Activated CD4-positive, alpha-beta memory T cell treated with anti-CD3 and anti-CD28 coated beads, Interleukin-2, amount 10 ng/mL, durations not matched to agents 7 days and 5 days (primary cell): ENCODE measurements around the gene EPHB1. TPM values are rescaled to one million over a fixed set of nuclear protein-coding genes. Genes with fewer than 3 reads are reported as not detected.

ENCODE experiments used
- CTCF ChIA-PET: fragments of 350-600 bp; sonication (Branson Sonifier 250); formaldehyde crosslinking; loops from one replicate; lab custom pipeline; 2021; ENCODE audit warnings: antibody characterized with exemption, inconsistent platforms; lab: Charles Lee
- POLR2A ChIA-PET: fragments of 350-600 bp; sonication (Branson Sonifier 250); formaldehyde crosslinking; loops from one replicate; lab custom pipeline; 2021; ENCODE audit warnings: antibody characterized with exemption; lab: Charles Lee
- DNase-seq: peaks from one replicate; pipeline ENCODE4 v3.0.0-alpha.2; 2020
- H3K27ac Mint-ChIP-seq: one replicate; pipeline ENCODE4 v1.8.0; 2021; ENCODE audit warnings: mild to moderate bottlenecking, mixed read lengths
- H3K27me3 Mint-ChIP-seq: one replicate; pipeline ENCODE4 v1.8.0; 2021; ENCODE audit warnings: mixed read lengths
- H3K36me3 Mint-ChIP-seq: one replicate; pipeline ENCODE4 v1.8.0; 2021; ENCODE audit warnings: low read depth, mixed read lengths
- H3K4me1 Mint-ChIP-seq: one replicate; pipeline ENCODE4 v1.8.0; 2021; ENCODE audit warnings: mixed read lengths
- H3K4me3 Mint-ChIP-seq: one replicate; pipeline ENCODE4 v1.8.0; 2021; ENCODE audit warnings: mild to moderate bottlenecking, mixed read lengths
- H3K9me3 Mint-ChIP-seq: one replicate; pipeline ENCODE4 v1.8.0; 2021; ENCODE audit warnings: mixed read lengths
- total RNA-seq, 2 experiments: library from RNA; stranded (reverse); gene quantifications; one replicate each; pipeline ENCODE4 v1.2.3, GENCODE V29; 2021

EPHB1 gene
- total RNA-seq, 2 experiments from 2014 or later = 0.80 to 1.2 TPM

DNA sequence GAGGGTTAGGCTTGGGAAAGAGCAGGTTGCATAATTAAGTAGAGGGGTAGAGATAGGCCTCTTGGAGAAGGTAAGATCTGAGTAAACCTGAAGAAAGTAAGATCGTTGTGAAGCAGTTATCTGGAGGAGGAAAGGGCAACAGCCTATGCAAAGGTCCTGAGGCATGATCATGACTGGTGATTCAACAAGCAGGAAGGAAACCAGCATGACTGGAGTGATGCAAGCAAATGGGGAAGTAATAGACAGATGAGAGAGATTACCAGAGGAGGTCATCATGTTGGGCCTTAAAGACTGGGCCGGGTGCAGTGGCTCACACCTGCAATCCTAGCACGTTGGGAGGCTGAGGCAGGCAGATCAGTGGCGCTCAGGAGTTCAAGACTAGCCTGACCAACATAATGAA, 360.2 kb downstream of the EPHB1 start:
- H3K4me3 Mint-ChIP-seq = no peak overlapping the region
- no peaks in the 10 kb centered on the region for H3K36me3 Mint-ChIP-seq
- H3K27me3 Mint-ChIP-seq = no peaks in the 10 kb centered on the region
- no peak overlapping the region for H3K27ac Mint-ChIP-seq
- H3K9me3 Mint-ChIP-seq = no peaks in the 10 kb centered on the region
- ChIA-PET CTCF (no interaction called here), POLR2A (no interaction called here)
- H3K4me1 Mint-ChIP-seq = no peaks in the 10 kb centered on the region
- DNase-seq = no peak

DNA sequence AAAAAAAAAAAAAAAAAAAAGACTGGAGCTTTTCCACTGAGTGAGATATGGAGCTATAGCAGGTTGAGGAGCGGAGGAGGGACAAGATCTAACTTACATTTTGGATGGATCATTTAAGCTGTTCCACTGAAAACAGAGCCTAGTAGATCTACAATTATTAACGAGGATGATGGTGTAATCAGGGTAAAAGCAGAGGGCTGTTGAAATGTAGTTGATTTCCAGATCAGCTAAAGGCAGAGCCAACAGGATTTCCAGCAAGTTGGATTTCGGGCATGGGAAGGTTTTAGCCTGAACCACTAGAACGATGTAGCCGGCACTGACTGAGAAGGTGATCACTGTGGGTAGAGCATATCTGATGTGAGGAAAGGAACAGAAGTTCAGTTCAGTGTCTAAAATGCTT, 360.7 kb downstream of the EPHB1 start:
- ChIA-PET POLR2A (no interaction called here), CTCF (no interaction called here)
- no peak overlapping the region for H3K4me3 Mint-ChIP-seq
- no peaks in the 10 kb centered on the region for H3K4me1 Mint-ChIP-seq
- H3K27ac Mint-ChIP-seq = no peak overlapping the region
- H3K27me3 Mint-ChIP-seq = no peaks in the 10 kb centered on the region
- H3K36me3 Mint-ChIP-seq = no peaks in the 10 kb centered on the region
- DNase-seq = no peak
- no peaks in the 10 kb centered on the region for H3K9me3 Mint-ChIP-seq

DNA sequence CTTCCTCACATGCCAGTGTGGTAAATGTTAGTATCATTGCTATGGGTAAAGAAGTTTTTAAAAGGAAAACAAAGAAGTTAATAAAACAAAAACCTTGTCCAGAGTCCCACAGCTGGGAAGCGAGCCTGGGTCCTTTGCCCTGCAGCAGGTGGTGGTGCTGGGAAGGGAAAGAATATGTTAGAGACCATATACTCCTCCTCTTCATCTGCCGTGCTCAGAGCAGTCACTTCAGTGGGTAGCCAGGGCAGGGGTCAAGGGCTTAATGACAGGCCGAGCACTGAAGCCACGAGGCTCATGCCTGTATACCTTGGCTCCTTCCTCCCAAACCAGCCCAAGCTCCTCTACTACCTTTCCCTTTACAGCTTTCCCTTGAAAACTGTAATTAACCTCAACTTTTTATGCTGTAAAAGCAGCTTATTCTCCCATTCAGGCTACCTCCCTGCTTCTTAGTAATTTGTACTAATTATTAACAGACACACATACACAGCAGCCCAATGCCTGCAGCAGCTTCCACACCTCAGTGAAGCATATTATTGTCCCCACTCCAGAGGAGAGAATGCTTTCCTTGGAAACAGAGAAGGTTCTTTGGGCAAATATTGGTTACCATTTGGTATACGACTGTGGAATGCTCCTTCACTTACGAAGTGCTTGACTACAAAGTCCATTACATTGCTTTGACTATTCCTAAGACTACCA, 362.1 kb downstream of the EPHB1 start:
- no peaks in the 10 kb centered on the region for H3K9me3 Mint-ChIP-seq
- ChIA-PET CTCF (no interaction called here), POLR2A (no interaction called here)
- H3K27ac Mint-ChIP-seq = no peak overlapping the region
- DNase-seq = no peak
- H3K36me3 Mint-ChIP-seq = no peaks in the 10 kb centered on the region
- H3K27me3 Mint-ChIP-seq = no peaks in the 10 kb centered on the region
- H3K4me3 Mint-ChIP-seq = no peak overlapping the region
- no peaks in the 10 kb centered on the region for H3K4me1 Mint-ChIP-seq

DNA sequence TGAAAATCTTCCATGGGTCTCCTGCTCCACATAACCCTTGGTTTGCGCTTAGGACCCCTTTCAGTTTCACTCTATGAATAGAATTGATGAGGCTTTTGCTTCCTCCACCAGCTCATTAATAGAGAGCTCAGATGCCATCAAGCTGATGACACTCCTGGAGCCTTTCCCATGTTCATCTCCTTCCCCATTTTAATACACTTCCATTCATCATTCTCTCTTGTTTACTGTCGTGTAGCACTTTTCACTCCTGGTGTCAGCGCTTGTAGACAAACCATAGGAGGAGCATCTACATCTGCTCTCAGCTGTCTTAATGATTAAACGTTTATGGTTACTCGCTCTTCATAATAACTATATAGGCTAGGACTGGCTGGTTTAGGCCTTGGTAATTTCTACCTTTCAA, 363.5 kb downstream of the EPHB1 start:
- DNase-seq = no peak
- POLR2A ChIA-PET = no interaction called here
- Mint-ChIP-seq H3K4me1 (no peaks in the 10 kb centered on the region), H3K36me3 (no peaks in the 10 kb centered on the region), H3K9me3 (no peaks in the 10 kb centered on the region), H3K27ac (no peak overlapping the region), H3K4me3 (no peak overlapping the region), H3K27me3 (no peaks in the 10 kb centered on the region)
- CTCF ChIA-PET = no interaction called here

DNA sequence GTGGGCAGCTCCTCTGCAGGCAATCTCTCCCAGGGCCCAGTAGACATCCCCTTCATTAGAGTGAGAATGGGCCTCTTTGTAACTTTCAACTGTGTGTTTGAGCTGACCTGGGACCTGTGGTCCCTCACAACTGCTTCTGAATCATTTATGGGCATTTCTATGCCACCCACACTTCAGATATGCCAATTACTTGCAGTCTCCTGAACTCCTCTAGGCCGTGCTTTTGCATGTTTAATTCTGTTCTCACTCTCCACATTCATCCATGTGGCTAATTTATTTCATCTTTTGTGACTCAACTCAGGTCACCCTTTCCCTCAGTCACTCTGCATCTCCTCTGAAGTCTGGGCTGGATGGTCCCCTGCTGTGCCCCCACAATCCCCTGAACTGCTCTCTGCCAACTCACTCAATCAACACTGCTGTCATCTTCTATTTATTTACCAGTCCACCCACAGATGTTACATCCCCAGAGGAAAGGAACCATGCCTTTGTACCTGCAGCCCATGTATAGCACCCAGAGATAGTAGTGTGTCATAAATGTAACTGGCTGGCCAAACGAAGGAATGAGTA, 364.7 kb downstream of the EPHB1 start:
- no peak for DNase-seq
- Mint-ChIP-seq H3K4me1 (no peaks in the 10 kb centered on the region), H3K4me3 (no peak overlapping the region), H3K27ac (no peak overlapping the region), H3K9me3 (no peaks in the 10 kb centered on the region), H3K27me3 (no peaks in the 10 kb centered on the region), H3K36me3 (no peaks in the 10 kb centered on the region)
- POLR2A ChIA-PET = no interaction called here
- CTCF ChIA-PET = no interaction called here

DNA sequence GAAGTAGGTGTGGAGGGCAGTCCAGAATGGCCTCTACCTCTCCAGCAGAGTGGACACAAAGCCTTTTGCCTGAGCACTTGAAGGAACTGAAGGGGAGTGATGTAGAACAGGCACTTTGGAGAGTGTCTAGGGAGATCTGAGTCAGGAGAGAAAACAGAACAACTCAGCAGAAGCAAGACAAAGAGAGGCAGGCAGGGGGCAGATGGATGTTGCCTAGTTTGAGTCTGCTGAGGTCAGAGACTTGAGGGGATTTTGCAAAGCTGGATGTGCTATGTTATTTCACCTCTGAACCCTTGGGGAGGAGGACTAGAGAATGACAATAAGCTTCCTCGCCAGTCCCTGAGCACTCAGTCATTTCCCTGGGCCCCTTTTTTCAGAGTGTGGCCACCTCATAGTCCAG, 366.4 kb downstream of the EPHB1 start:
- H3K36me3 Mint-ChIP-seq = no peaks in the 10 kb centered on the region
- no peak overlapping the region for H3K4me3 Mint-ChIP-seq
- H3K27me3 Mint-ChIP-seq = no peaks in the 10 kb centered on the region
- POLR2A ChIA-PET = no interaction called here
- no peak overlapping the region for H3K27ac Mint-ChIP-seq
- no peaks in the 10 kb centered on the region for H3K9me3 Mint-ChIP-seq
- CTCF ChIA-PET = no interaction called here
- H3K4me1 Mint-ChIP-seq = no peaks in the 10 kb centered on the region
- DNase-seq = no peak

DNA sequence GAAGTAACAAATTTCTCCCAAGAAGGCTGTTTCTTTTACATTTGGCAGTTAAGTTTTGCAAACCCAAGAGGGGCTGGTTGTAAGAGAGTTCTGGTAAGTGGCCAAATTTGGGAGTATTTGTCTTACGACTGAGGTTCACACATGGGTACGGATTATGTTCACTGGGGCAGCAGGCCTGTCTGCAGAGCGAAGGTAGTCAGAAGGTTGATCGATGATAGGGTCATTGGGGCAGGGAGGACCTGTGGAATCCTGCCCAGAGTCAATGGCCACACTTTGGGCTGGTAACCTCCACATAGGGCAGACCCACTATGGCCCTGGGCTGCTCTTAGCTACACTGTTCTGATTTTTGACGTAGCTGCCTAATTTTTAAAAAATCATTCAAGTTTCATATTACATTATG, 368.6 kb downstream of the EPHB1 start:
- no peaks in the 10 kb centered on the region for H3K27me3 Mint-ChIP-seq
- H3K27ac Mint-ChIP-seq = no peak overlapping the region
- POLR2A ChIA-PET = no interaction called here
- CTCF ChIA-PET = no interaction called here
- no peak overlapping the region for H3K4me3 Mint-ChIP-seq
- no peak for DNase-seq
- no peaks in the 10 kb centered on the region for H3K4me1 Mint-ChIP-seq
- H3K36me3 Mint-ChIP-seq = no peaks in the 10 kb centered on the region
- H3K9me3 Mint-ChIP-seq = no peaks in the 10 kb centered on the region

DNA sequence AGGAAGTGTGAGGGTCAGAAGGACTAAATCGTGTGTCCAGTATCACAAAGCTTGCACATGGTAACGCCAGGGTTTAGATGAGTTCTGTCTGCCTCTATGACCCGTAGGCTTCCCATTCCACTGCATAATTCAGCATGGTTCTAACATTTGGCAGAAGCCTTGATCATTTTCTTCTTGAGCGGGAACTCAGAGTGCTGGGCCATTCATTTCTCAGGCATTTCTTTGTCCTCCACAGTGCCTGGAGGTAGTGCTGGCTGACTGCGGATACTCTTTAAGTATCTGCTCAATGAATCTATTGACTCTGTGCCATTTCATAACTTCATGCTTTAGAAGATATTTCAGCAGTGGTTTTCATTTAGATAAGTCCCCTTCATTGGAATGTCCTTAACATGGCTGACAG, 370.2 kb downstream of the EPHB1 start:
- H3K4me1 Mint-ChIP-seq = no peaks in the 10 kb centered on the region
- no peaks in the 10 kb centered on the region for H3K27me3 Mint-ChIP-seq
- H3K36me3 Mint-ChIP-seq = no peaks in the 10 kb centered on the region
- no peak overlapping the region for H3K4me3 Mint-ChIP-seq
- no peaks in the 10 kb centered on the region for H3K9me3 Mint-ChIP-seq
- no peak for DNase-seq
- POLR2A ChIA-PET = no interaction called here
- H3K27ac Mint-ChIP-seq = no peak overlapping the region
- CTCF ChIA-PET = interaction anchor here (0.7 kb wide), 1 partner anchor 200 kb away, joined by 3 read pairs; no protein-coding TSS in a partner anchor

DNA sequence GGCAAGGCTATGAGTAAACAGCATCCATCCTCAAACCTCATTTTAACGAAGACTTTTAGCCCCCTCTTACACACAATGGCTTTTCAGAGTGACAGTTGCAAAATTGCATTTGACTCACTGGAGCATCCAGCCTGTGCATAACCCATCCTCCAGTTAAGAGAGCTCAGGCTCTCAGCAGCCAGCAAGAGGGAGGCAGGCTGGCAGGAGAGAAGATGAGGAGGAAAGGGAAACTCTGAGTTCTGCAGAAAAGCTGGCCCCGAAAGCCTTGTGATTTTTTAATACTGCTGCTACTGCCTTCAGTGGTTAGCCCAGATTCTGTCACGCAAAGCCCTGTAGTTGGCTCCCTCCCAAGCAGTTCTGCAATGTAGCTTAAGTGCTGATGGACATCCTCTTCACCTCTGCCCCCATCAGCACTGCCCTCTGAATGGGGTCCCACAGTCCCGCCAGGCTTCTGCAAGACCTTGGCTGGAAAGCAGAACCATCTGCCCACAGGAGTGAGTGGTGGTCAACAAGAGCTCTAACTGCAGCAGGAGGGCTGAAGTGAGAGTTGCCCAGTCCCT, 371.3 kb downstream of the EPHB1 start:
- Mint-ChIP-seq H3K27ac (no peak overlapping the region), H3K36me3 (no peaks in the 10 kb centered on the region), H3K4me1 (no peaks in the 10 kb centered on the region), H3K9me3 (no peaks in the 10 kb centered on the region), H3K4me3 (no peak overlapping the region), H3K27me3 (no peaks in the 10 kb centered on the region)
- CTCF ChIA-PET = no interaction called here
- POLR2A ChIA-PET = no interaction called here
- DNase-seq = no peak

DNA sequence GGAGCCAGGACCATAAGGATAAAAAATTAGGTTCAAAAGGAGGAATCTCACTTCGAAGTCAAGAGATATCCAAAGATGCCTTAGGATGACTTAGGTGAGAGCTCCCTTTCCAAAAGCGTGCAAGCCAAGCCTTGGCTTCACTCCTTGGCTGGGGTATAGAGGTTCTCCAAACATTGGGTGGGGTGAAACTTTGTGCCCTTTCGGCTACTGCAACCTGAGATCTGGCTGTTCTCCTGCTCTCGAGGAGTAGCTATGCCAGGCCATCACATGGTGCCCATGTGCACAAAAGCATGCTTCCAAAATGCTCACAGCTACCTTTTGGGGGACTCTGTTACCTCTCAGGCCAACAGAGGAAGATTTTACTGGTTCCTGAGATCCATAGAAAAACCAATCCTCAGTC, 373.8 kb downstream of the EPHB1 start:
- Mint-ChIP-seq H3K4me1 (no peaks in the 10 kb centered on the region), H3K9me3 (no peaks in the 10 kb centered on the region), H3K4me3 (no peak overlapping the region), H3K27me3 (no peaks in the 10 kb centered on the region), H3K36me3 (no peaks in the 10 kb centered on the region), H3K27ac (no peak overlapping the region)
- DNase-seq = no peak
- POLR2A ChIA-PET = no interaction called here
- CTCF ChIA-PET = no interaction called here

DNA sequence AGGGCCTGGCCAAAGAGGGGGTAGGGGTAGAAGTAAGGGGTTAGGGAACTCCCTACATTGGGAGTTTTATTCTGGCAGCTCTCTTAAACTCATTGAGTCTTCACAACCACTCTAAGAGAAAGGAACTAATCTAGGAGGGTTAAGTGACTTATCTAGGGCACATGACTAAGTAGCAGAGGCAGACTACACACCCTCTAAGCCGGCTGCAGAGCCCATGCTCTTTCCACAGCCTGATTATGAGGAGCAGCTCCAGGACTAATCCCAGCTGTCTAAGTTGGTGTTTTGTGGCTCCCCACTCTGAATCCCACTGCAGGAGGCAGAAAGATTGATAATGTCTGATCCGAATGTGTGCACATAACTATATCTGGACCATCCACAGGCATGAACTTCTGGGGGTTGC, 374.6 kb downstream of the EPHB1 start:
- ChIA-PET CTCF (no interaction called here), POLR2A (no interaction called here)
- Mint-ChIP-seq H3K36me3 (no peaks in the 10 kb centered on the region), H3K4me3 (no peak overlapping the region), H3K4me1 (no peaks in the 10 kb centered on the region), H3K27ac (no peak overlapping the region), H3K27me3 (no peaks in the 10 kb centered on the region), H3K9me3 (no peaks in the 10 kb centered on the region)
- DNase-seq = no peak

DNA sequence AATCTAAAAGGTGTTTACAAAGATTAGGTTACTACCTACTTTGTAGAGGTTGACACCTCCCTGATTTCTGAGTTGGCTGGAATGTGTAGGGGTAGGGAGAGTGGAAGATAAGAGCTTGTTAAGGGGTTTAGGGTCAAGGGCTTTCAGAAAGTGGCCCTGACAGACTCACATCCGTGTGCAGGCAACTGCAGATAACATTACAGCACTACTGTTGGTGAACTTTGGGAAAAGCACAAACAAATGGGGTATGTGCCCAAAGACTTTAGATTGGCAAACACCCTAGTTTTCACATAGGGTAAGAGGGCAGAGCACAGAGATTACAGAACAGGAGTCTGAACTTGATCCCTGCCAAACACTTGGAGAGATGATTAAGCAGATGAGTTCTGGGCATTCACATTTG, 375.7 kb downstream of the EPHB1 start:
- ChIA-PET POLR2A (no interaction called here), CTCF (no interaction called here)
- no peaks in the 10 kb centered on the region for H3K9me3 Mint-ChIP-seq
- H3K36me3 Mint-ChIP-seq = no peaks in the 10 kb centered on the region
- H3K4me1 Mint-ChIP-seq = no peaks in the 10 kb centered on the region
- no peak for DNase-seq
- no peak overlapping the region for H3K27ac Mint-ChIP-seq
- no peak overlapping the region for H3K4me3 Mint-ChIP-seq
- no peaks in the 10 kb centered on the region for H3K27me3 Mint-ChIP-seq

DNA sequence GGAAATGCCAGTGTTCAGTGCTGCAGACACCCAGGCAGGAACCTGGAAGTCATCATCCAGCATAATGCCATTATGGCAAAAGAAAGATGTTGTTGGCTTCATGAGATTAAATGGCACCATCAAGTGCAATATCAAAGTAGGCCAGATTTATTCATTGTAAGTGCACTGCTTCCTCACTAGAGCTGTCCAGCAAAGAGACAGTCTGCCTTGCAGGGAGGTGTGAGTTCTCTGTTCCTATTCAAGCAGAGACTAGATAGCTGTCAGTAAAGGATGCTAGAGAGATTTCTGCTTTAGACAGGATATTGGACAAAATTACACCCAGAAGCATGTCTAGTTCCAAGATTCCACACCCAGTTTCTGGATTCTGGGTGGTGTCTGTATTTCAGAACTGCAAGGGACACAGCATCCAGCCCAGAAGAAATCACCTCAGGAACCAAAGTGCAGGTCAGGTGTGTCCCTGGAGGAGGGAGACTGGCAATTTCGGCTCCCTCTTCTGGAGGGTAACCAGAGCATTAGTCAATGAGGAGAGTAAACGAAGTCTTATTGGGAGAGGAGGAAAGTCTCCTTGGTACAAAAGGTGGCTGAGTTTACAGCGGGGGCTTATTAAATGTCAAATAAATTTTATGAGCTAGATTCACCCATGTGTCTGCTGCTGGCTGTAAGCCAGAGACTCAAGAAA, 377.3 kb downstream of the EPHB1 start:
- Mint-ChIP-seq H3K4me3 (no peak overlapping the region), H3K4me1 (no peaks in the 10 kb centered on the region), H3K27ac (no peak overlapping the region), H3K27me3 (no peaks in the 10 kb centered on the region), H3K36me3 (no peaks in the 10 kb centered on the region), H3K9me3 (no peaks in the 10 kb centered on the region)
- POLR2A ChIA-PET = no interaction called here
- no peak for DNase-seq
- CTCF ChIA-PET = no interaction called here
